KMS-11 (cell line): ENCODE measurements around the gene DRC3.

Experiments
- H2AFZ ChIP-seq: fragments of 200-600 bp; sonication (generic); 2 replicates; pipeline ENCODE4 v1.6.1; 2016; ENCODE audit warnings: antibody characterized with exemption, mixed run types, low read depth
- H3K27ac ChIP-seq: fragments of 200-600 bp; sonication (generic); 2 replicates; pipeline ENCODE4 v1.6.1; 2016; ENCODE audit warnings: mild to moderate bottlenecking, mixed run types
- H3K27me3 ChIP-seq: fragments of 200-600 bp; sonication (generic); 2 replicates; pipeline ENCODE4 v1.6.1; 2017; ENCODE audit warnings: mild to moderate bottlenecking, low read depth, mixed run types, moderate library complexity; ENCODE audit not compliant: insufficient read depth
- H3K36me3 ChIP-seq: fragments of 200-600 bp; sonication (generic); 2 replicates; pipeline ENCODE4 v1.6.1; 2017; ENCODE audit warnings: mild to moderate bottlenecking, mixed run types; ENCODE audit not compliant: insufficient read depth
- H3K4me1 ChIP-seq: fragments of 200-600 bp; sonication (generic); 2 replicates; pipeline ENCODE4 v1.6.1; 2016; ENCODE audit warnings: mild to moderate bottlenecking, low read depth, mixed run types; ENCODE audit not compliant: poor library complexity, severe bottlenecking
- H3K4me2 ChIP-seq: fragments of 200-600 bp; sonication (generic); 2 replicates; pipeline ENCODE4 v1.7.0; 2016; ENCODE audit warnings: mild to moderate bottlenecking, mixed run types
- H3K4me3 ChIP-seq: fragments of 200-600 bp; sonication (generic); IDR thresholded peaks from 2 replicates; pipeline ENCODE4 v1.6.1; 2017; ENCODE audit warnings: low read depth, low read length, mixed read lengths; ENCODE audit not compliant: insufficient read depth
- H3K79me2 ChIP-seq: fragments of 200-600 bp; sonication (generic); 2 replicates; pipeline ENCODE4 v1.6.1; 2016; ENCODE audit warnings: low read depth, mixed run types; ENCODE audit not compliant: insufficient read depth
- H3K9ac ChIP-seq: fragments of 200-600 bp; sonication (generic); 2 replicates; pipeline ENCODE4 v1.6.1; 2016; ENCODE audit warnings: mild to moderate bottlenecking, mixed run types
- H4K20me1 ChIP-seq: fragments of 200-600 bp; sonication (generic); 2 replicates; pipeline ENCODE4 v1.6.1; 2016; ENCODE audit warnings: mild to moderate bottlenecking, mixed run types; ENCODE audit not compliant: insufficient read depth
- TF ChIP-seq, protein P1 (sequence below): fragments of 200-600 bp; sonication (generic); conservative IDR thresholded peaks from 2 replicates; pipeline ENCODE4 v1.6.1; 2017; ENCODE audit warnings: low read depth, mild to moderate bottlenecking, antibody characterized with exemption, low read length, moderate library complexity, mixed read lengths

DRC3 gene

GRCh38 chr17:18037486-18037885, 64.8 kb downstream of the DRC3 start:
- Histone ChIP-seq H2AFZ (no peak overlapping the region), H3K9ac (no peak overlapping the region), H4K20me1 (no peaks in the 10 kb centered on the region), H3K36me3 (no peaks in the 10 kb centered on the region), H3K27ac (no peak overlapping the region), H3K4me1 (peaks cover 39% of the 10 kb centered on the region), H3K27me3 (no peaks in the 10 kb centered on the region), H3K79me2 (peaks cover 14% of the 10 kb centered on the region; the same call in 1 of the 2 replicates), H3K4me3 (no peak overlapping the region), H3K4me2 (peak overlapping the region; percentile 78; the same call in 1 of the 2 replicates)
- TF ChIP-seq, protein P1, sequence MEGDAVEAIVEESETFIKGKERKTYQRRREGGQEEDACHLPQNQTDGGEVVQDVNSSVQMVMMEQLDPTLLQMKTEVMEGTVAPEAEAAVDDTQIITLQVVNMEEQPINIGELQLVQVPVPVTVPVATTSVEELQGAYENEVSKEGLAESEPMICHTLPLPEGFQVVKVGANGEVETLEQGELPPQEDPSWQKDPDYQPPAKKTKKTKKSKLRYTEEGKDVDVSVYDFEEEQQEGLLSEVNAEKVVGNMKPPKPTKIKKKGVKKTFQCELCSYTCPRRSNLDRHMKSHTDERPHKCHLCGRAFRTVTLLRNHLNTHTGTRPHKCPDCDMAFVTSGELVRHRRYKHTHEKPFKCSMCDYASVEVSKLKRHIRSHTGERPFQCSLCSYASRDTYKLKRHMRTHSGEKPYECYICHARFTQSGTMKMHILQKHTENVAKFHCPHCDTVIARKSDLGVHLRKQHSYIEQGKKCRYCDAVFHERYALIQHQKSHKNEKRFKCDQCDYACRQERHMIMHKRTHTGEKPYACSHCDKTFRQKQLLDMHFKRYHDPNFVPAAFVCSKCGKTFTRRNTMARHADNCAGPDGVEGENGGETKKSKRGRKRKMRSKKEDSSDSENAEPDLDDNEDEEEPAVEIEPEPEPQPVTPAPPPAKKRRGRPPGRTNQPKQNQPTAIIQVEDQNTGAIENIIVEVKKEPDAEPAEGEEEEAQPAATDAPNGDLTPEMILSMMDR = no peak

- TF ChIP-seq, protein P1 = no peak
- no peaks in the 10 kb centered on the region for H3K27me3 ChIP-seq
- no peaks in the 10 kb centered on the region for H4K20me1 ChIP-seq
- H3K36me3 ChIP-seq = no peaks in the 10 kb centered on the region
- no peak overlapping the region for H3K4me3 ChIP-seq
- peak overlapping the region; percentile 78 for H3K4me2 ChIP-seq
- H3K27ac ChIP-seq = no peak overlapping the region
- peak overlapping the region; percentile 59; the same call in 1 of the 2 replicates for H2AFZ ChIP-seq
- peaks cover 37% of the 10 kb centered on the region for H3K4me1 ChIP-seq
- H3K79me2 ChIP-seq = peaks cover 14% of the 10 kb centered on the region; the same call in 1 of the 2 replicates
- peak overlapping the region; percentile 44; the same call in 1 of the 2 replicates for H3K9ac ChIP-seq
Observed at GRCh38 chr17:18038149-18038850, 65.6 kb downstream of the DRC3 start.

GRCh38 chr17:18038861-18039534, 66.3 kb downstream of the DRC3 start, which contains the start of the genes ATPAF2 and GID4:
ATPAF2 (minus strand) TSS chr17:18039168; CDS start chr17:18039013, 155 bp downstream.
GID4 (plus strand) TSS chr17:18039408; CDS start chr17:18039465, 57 bp downstream.
- Histone ChIP-seq H3K4me2 (peak within 1 kb of the TSS; percentile 78), H4K20me1 (no peaks in the 10 kb centered on the region), H2AFZ (peak within 1 kb of the TSS; percentile 59; the same call in 1 of the 2 replicates), H3K27ac (no peak within 1 kb of the TSS), H3K36me3 (no peaks in the 10 kb centered on the region), H3K4me3 (no peak within 1 kb of the TSS), H3K4me1 (peaks cover 42% of the 10 kb centered on the region), H3K9ac (peak within 1 kb of the TSS; percentile 59; the same call in 1 of the 2 replicates), H3K79me2 (peaks cover 14% of the 10 kb centered on the region; the same call in 1 of the 2 replicates), H3K27me3 (no peaks in the 10 kb centered on the region)
- TF ChIP-seq, protein P1 = no peak

DNA sequence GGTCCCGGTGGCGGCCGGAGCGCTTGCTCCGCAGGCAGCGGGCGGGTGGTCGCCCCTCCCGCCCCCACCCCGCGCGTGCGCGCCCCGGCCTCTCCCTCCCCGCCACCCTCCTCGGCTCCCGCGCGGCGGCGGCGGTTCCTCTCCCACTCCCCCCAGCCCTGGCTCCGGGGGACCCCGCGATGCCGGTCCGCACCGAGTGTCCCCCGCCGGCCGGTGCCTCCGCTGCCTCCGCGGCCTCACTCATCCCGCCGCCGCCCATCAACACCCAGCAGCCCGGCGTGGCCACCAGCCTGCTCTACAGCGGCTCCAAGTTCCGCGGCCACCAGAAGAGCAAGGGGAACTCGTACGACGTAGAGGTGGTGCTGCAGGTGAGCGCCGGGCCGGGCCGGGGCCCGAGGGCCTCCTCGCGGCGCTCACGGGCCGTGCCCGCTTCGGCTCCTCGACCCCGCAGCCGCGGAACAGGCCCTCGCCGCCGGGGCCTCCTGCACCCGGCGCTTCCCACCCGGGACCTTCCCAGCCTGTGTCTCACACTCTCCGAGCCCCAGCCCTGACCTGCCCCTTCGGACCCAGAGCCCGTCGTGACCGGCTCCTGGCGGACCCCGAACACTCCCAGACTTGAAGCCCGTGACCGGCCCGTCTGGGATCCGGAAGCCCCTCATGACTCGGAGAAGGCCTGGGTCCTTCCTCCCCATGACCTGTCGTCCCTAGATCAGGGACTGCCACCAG, 67.0 kb downstream of the DRC3 start:
- TF ChIP-seq, protein P1 = no peak
- H3K4me1 ChIP-seq = peaks cover 42% of the 10 kb centered on the region
- H3K4me2 ChIP-seq = peak overlapping the region; percentile 62
- H3K27me3 ChIP-seq = no peaks in the 10 kb centered on the region
- no peaks in the 10 kb centered on the region for H3K36me3 ChIP-seq
- no peak overlapping the region for H3K27ac ChIP-seq
- H3K79me2 ChIP-seq = peaks cover 14% of the 10 kb centered on the region; the same call in 1 of the 2 replicates
- H3K4me3 ChIP-seq = no peak overlapping the region
- H4K20me1 ChIP-seq = no peaks in the 10 kb centered on the region
- peak overlapping the region; percentile 47; the same call in 1 of the 2 replicates for H2AFZ ChIP-seq
- H3K9ac ChIP-seq = peak overlapping the region; percentile 59; the same call in 1 of the 2 replicates
